ENCODE measurements around the gene PARP3.
"Not testable (repeated sequence)": the region's sequence is repeated elsewhere in the genome, so short reads cannot be mapped to it uniquely, and the experiment has no call there.

The PARP3 gene

GRCh38 chr3:51941798-51942602 lies at the start of gene PARP3, which contains the start of gene RRP9:
TSS of gene PARP3 (plus strand) at chr3:51942363. CDS start at chr3:51943356, 993 bp downstream.
TSS of gene RRP9 (minus strand) at chr3:51941904. CDS start at chr3:51941867, 37 bp downstream.
- peak; percentile 100 for DNase-seq

GRCh38 chr3:51894391-51894790 lies 47.8 kb upstream of the PARP3 start:
- DNase-seq, result no peak

- DNase-seq, result no peak
Measured at GRCh38 chr3:51894939-51895338, 47.2 kb upstream of the PARP3 start.

GRCh38 chr3:51896607-51897305 lies 45.4 kb upstream of the PARP3 start:
- DNase-seq, result no peak

- DNase-seq, result no peak
Measured at GRCh38 chr3:51897391-51897790, 44.8 kb upstream of the PARP3 start.

- not testable (repeated sequence) for DNase-seq
Measured at GRCh38 chr3:51900043-51900442, 42.1 kb upstream of the PARP3 start.

- DNase-seq, result not testable (repeated sequence)
Measured at GRCh38 chr3:51902361-51902760, 39.8 kb upstream of the PARP3 start.

GRCh38 chr3:51904034-51904823 lies 37.9 kb upstream of the PARP3 start:
- DNase-seq, result no peak

- DNase-seq, result no peak
Measured at GRCh38 chr3:51908026-51908425, 34.1 kb upstream of the PARP3 start.

- DNase-seq, result no peak
Measured at GRCh38 chr3:51916418-51916817, 25.7 kb upstream of the PARP3 start.

- no peak for DNase-seq
Measured at GRCh38 chr3:51921081-51921578, 21.0 kb upstream of the PARP3 start.

- no peak for DNase-seq
Measured at GRCh38 chr3:51927061-51927977, 14.8 kb upstream of the PARP3 start.

- no peak for DNase-seq
Measured at GRCh38 chr3:51928438-51928837, 13.7 kb upstream of the PARP3 start.

GRCh38 chr3:51928981-51929380 lies 13.2 kb upstream of the PARP3 start:
- not testable (repeated sequence) for DNase-seq

GRCh38 chr3:51929420-51930003 lies 12.7 kb upstream of the PARP3 start:
- no peak for DNase-seq

- DNase-seq, result no peak
Measured at GRCh38 chr3:51930439-51930838, 11.7 kb upstream of the PARP3 start.

- no peak for DNase-seq
Measured at GRCh38 chr3:51931756-51932155, 10.4 kb upstream of the PARP3 start.

GRCh38 chr3:51932471-51933370 lies 9.4 kb upstream of the PARP3 start:
- no peak for DNase-seq

GRCh38 chr3:51933471-51934138 lies 8.6 kb upstream of the PARP3 start:
- no peak for DNase-seq
